Endodermal cell (in vitro differentiated cells): Measurements from ENCODE around the gene MINDY4B. TPM values are rescaled to one million over a fixed set of nuclear protein-coding genes. Genes with fewer than 3 reads are reported as not detected.

Source experiments
- DNase-seq: peaks from one replicate; pipeline ENCODE4 v3.0.0-alpha.2; 2017
- H3K27ac ChIP-seq: 2 replicates; pipeline ENCODE4 v1.5.1; 2013; ENCODE audit warnings: mild to moderate bottlenecking, low read depth, low read length, moderate library complexity
- H3K27me3 ChIP-seq: 2 replicates; pipeline ENCODE4 v1.6.1; 2013; ENCODE audit warnings: mild to moderate bottlenecking, low read length, moderate library complexity; ENCODE audit not compliant: insufficient read depth, control insufficient read depth, poor library complexity, severe bottlenecking
- H3K36me3 ChIP-seq: 2 replicates; pipeline ENCODE4 v1.7.0; 2013; ENCODE audit warnings: mild to moderate bottlenecking, low read length, moderate library complexity; ENCODE audit not compliant: control insufficient read depth, insufficient read depth
- H3K4me1 ChIP-seq: one replicate; pipeline ENCODE4 v1.7.0; 2013; ENCODE audit warnings: low read length; ENCODE audit not compliant: control insufficient read depth, insufficient read depth
- H3K4me3 ChIP-seq: 2 replicates; pipeline ENCODE4 v1.5.1; 2013; ENCODE audit warnings: mild to moderate bottlenecking, low read length, moderate library complexity
- H3K9ac ChIP-seq: 2 replicates; pipeline ENCODE4 v1.6.1; 2013; ENCODE audit warnings: mild to moderate bottlenecking, low read length, moderate library complexity; ENCODE audit not compliant: poor library complexity, severe bottlenecking; ENCODE audit errors: extremely low read depth
- H3K9me3 ChIP-seq: 2 replicates; pipeline ENCODE4 v1.6.1; 2013; ENCODE audit warnings: mild to moderate bottlenecking, low read length, moderate library complexity; ENCODE audit not compliant: control insufficient read depth
- H3K27ac Mint-ChIP-seq: 2 replicates; pipeline ENCODE4 v1.8.0; 2020; ENCODE audit warnings: mixed read lengths
- H3K27me3 Mint-ChIP-seq: 2 replicates; pipeline ENCODE4 v1.8.0; 2021; ENCODE audit warnings: mild to moderate bottlenecking, mixed read lengths; ENCODE audit not compliant: insufficient read depth
- H3K36me3 Mint-ChIP-seq: 2 replicates; pipeline ENCODE4 v1.8.0; 2020; ENCODE audit warnings: low read depth, mixed read lengths
- H3K4me1 Mint-ChIP-seq: 2 replicates; pipeline ENCODE4 v1.8.0; 2020; ENCODE audit warnings: mixed read lengths
- H3K4me3 Mint-ChIP-seq: 2 replicates; pipeline ENCODE4 v1.8.0; 2020; ENCODE audit warnings: mild to moderate bottlenecking, moderate library complexity, mixed read lengths
- H3K9me3 Mint-ChIP-seq: 2 replicates; pipeline ENCODE4 v1.8.0; 2020; ENCODE audit warnings: mild to moderate bottlenecking, mixed read lengths
- WGBS, 2 experiments: methylation state at CpG; one replicate each; pipeline versions ENCODE4 v1.1.5 to v1.1.7; 2013; ENCODE audit warnings: missing lambda C conversion rate in 2 of 2, mixed read lengths in 1 of 2; ENCODE audit not compliant: insufficient coverage in 1 of 2, insufficient read length in 1 of 2; 5-methylcytosine and 5-hydroxymethylcytosine counted together
- total RNA-seq, 2 donors: library from RNA; stranded (reverse); fragmentation: NEBNext Ultra II Directional in 1 of 2; extraction: Animal tissue kit (Norgen Biotek cat#: 25700) in 1 of 2; gene quantifications; 2 replicates in 1 of 2; 3 replicates in 1 of 2; pipeline ENCODE4 v1.2.1, GENCODE V29; 2021
- TF ChIP-seq, protein P1 (sequence below): fragments of 200-600 bp; sonication (generic); conservative IDR thresholded peaks from 2 replicates; pipeline ENCODE4 v1.5.0; 2021; ENCODE audit warnings: antibody characterized with exemption, mild to moderate bottlenecking

The MINDY4B gene
- total RNA-seq, 2 donors from 2014 or later = not detected

GRCh38 chr3:150926328-150926727, 21.1 kb upstream of the MINDY4B start:
- no peaks in the 10 kb centered on the region for H3K27me3 Mint-ChIP-seq
- H3K4me3 Mint-ChIP-seq = no peak overlapping the region
- 88 to 93% methylated on average over 6 to 7 of the region's 7 CpGs for WGBS, 2 experiments
- Histone ChIP-seq H3K9ac (no peak overlapping the region), H3K27me3 (no peaks in the 10 kb centered on the region), H3K4me1 (no peaks in the 10 kb centered on the region), H3K27ac (no peak overlapping the region), H3K9me3 (no peaks in the 10 kb centered on the region), H3K4me3 (no peak overlapping the region), H3K36me3 (no peaks in the 10 kb centered on the region)
- H3K36me3 Mint-ChIP-seq = no peaks in the 10 kb centered on the region
- H3K27ac Mint-ChIP-seq = no peak overlapping the region
- peaks cover 4% of the 10 kb centered on the region for H3K4me1 Mint-ChIP-seq
- TF ChIP-seq, protein P1, sequence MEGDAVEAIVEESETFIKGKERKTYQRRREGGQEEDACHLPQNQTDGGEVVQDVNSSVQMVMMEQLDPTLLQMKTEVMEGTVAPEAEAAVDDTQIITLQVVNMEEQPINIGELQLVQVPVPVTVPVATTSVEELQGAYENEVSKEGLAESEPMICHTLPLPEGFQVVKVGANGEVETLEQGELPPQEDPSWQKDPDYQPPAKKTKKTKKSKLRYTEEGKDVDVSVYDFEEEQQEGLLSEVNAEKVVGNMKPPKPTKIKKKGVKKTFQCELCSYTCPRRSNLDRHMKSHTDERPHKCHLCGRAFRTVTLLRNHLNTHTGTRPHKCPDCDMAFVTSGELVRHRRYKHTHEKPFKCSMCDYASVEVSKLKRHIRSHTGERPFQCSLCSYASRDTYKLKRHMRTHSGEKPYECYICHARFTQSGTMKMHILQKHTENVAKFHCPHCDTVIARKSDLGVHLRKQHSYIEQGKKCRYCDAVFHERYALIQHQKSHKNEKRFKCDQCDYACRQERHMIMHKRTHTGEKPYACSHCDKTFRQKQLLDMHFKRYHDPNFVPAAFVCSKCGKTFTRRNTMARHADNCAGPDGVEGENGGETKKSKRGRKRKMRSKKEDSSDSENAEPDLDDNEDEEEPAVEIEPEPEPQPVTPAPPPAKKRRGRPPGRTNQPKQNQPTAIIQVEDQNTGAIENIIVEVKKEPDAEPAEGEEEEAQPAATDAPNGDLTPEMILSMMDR = no peak
- no peaks in the 10 kb centered on the region for H3K9me3 Mint-ChIP-seq
- DNase-seq = no peak

GRCh38 chr3:150925751-150926201, 20.5 kb upstream of the MINDY4B start:
- Histone ChIP-seq H3K36me3 (no peaks in the 10 kb centered on the region), H3K4me3 (no peak overlapping the region), H3K9me3 (no peaks in the 10 kb centered on the region), H3K27me3 (no peaks in the 10 kb centered on the region), H3K4me1 (no peaks in the 10 kb centered on the region), H3K27ac (no peak overlapping the region), H3K9ac (no peak overlapping the region)
- Mint-ChIP-seq H3K4me1 (peaks cover 4% of the 10 kb centered on the region), H3K27ac (no peak overlapping the region), H3K9me3 (no peaks in the 10 kb centered on the region), H3K36me3 (no peaks in the 10 kb centered on the region), H3K27me3 (no peaks in the 10 kb centered on the region), H3K4me3 (peak overlapping the region; percentile 27)
- peak; percentile 94 for DNase-seq
- TF ChIP-seq, protein P1 = peak; percentile 90
- WGBS, 2 experiments = 24 to 28% methylated on average over 12 to 14 of the region's 14 CpGs

DNA sequence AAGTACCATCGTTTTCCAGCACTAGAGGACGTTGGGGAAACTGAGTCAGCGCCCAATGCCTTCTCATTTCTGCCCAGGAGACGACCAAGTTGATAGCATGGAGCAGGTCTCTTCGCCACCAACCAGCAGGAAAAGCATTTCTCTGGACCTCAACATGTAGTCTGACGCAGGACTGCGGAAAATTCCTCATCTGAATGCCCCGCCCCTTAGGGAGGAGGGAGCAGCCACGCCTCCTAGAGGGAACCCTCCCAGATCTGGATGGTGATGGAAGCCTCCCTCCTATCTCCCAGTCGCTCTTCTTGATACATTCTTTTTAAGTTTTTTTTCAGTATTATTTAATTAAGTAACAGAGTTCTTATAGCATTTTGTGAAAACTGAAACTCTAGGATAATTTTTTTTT, 17.4 kb upstream of the MINDY4B start:
- no peaks in the 10 kb centered on the region for H3K27me3 ChIP-seq
- no peaks in the 10 kb centered on the region for H3K9me3 Mint-ChIP-seq
- H3K27ac ChIP-seq = no peak overlapping the region
- H3K36me3 ChIP-seq = no peaks in the 10 kb centered on the region
- H3K4me3 Mint-ChIP-seq = no peak overlapping the region
- H3K9ac ChIP-seq = no peak overlapping the region
- H3K27ac Mint-ChIP-seq = no peak overlapping the region
- H3K27me3 Mint-ChIP-seq = peaks cover 3% of the 10 kb centered on the region
- H3K4me1 ChIP-seq = no peaks in the 10 kb centered on the region
- peak; percentile 79 for DNase-seq
- H3K4me3 ChIP-seq = no peak overlapping the region
- peaks cover 9% of the 10 kb centered on the region for H3K4me1 Mint-ChIP-seq
- 83 to 95% methylated on average over 7 to 9 of the region's 10 CpGs for WGBS, 2 experiments
- TF ChIP-seq, protein P1 = no peak
- H3K9me3 ChIP-seq = no peaks in the 10 kb centered on the region
- no peaks in the 10 kb centered on the region for H3K36me3 Mint-ChIP-seq
